Activated naive CD4-positive, alpha-beta T cell treated with anti-CD3 and anti-CD28 coated beads, Interleukin-2, amount 10 ng/mL, durations not matched to agents 7 days and 5 days (primary cell): ENCODE results near the gene ECT2L.

ENCODE experiments used
- CTCF ChIA-PET: fragments of 350-600 bp; sonication (Branson Sonifier 250); formaldehyde crosslinking; loops from one replicate; lab custom pipeline; 2021; ENCODE audit warnings: antibody characterized with exemption; lab: Charles Lee
- DNase-seq: peaks from one replicate; pipeline ENCODE4 v3.0.0-alpha.2; 2020
- H3K27ac Mint-ChIP-seq: one replicate; pipeline ENCODE4 v1.8.0; 2021; ENCODE audit warnings: mild to moderate bottlenecking, moderate library complexity, mixed read lengths
- H3K27me3 Mint-ChIP-seq: one replicate; pipeline ENCODE4 v1.8.0; 2021; ENCODE audit warnings: mild to moderate bottlenecking, mixed read lengths
- H3K36me3 Mint-ChIP-seq: one replicate; pipeline ENCODE4 v1.8.0; 2021; ENCODE audit warnings: mixed read lengths
- H3K4me1 Mint-ChIP-seq: one replicate; pipeline ENCODE4 v1.8.0; 2021; ENCODE audit warnings: mixed read lengths
- H3K4me3 Mint-ChIP-seq: one replicate; pipeline ENCODE4 v1.8.0; 2021; ENCODE audit warnings: mild to moderate bottlenecking, moderate library complexity, mixed read lengths
- H3K9me3 Mint-ChIP-seq: one replicate; pipeline ENCODE4 v1.8.0; 2021; ENCODE audit warnings: mixed read lengths

The ECT2L gene

DNA sequence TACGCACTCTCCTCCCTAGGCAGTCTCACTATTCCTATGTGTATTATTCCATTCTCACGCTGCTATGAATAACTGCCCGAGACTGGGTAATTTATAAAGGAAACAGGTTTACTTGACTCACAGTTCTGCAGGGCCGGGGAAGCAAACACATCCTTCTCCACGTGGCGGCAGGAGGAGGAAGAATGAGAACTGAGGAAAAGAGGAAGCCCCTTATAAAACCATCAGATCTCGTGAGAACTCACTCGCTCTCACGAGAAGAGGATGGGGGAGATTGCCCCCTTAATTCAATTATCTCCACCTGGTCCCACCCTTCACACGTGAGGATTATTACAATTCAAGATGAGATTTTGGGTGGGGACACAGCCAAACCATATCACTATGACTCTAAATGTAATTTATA, 61.9 kb downstream of the ECT2L start:
- Mint-ChIP-seq H3K27me3 (peaks cover 6% of the 10 kb centered on the region), H3K27ac (no peak overlapping the region), H3K4me3 (no peak overlapping the region), H3K9me3 (no peaks in the 10 kb centered on the region), H3K36me3 (no peaks in the 10 kb centered on the region), H3K4me1 (no peaks in the 10 kb centered on the region)
- DNase-seq = no peak
- CTCF ChIA-PET = no interaction called here

GRCh38 chr6:138862456-138862855, 66.6 kb downstream of the ECT2L start:
- DNase-seq = no peak
- Mint-ChIP-seq H3K27me3 (peaks cover 4% of the 10 kb centered on the region), H3K27ac (no peak overlapping the region), H3K9me3 (no peaks in the 10 kb centered on the region), H3K4me1 (no peaks in the 10 kb centered on the region), H3K4me3 (no peak overlapping the region), H3K36me3 (no peaks in the 10 kb centered on the region)
- CTCF ChIA-PET = no interaction called here

GRCh38 chr6:138863321-138863720, 67.4 kb downstream of the ECT2L start:
- H3K9me3 Mint-ChIP-seq = no peaks in the 10 kb centered on the region
- H3K4me1 Mint-ChIP-seq = no peaks in the 10 kb centered on the region
- H3K36me3 Mint-ChIP-seq = no peaks in the 10 kb centered on the region
- no peak overlapping the region for H3K4me3 Mint-ChIP-seq
- no peak overlapping the region for H3K27ac Mint-ChIP-seq
- no peaks in the 10 kb centered on the region for H3K27me3 Mint-ChIP-seq
- DNase-seq = no peak
- CTCF ChIA-PET = interaction anchor here (0.6 kb wide), 1 partner anchor 122 kb away, joined by 3 read pairs; no protein-coding TSS in a partner anchor

- Mint-ChIP-seq H3K36me3 (no peaks in the 10 kb centered on the region), H3K4me1 (no peaks in the 10 kb centered on the region), H3K27me3 (no peaks in the 10 kb centered on the region), H3K27ac (no peak overlapping the region), H3K9me3 (no peaks in the 10 kb centered on the region), H3K4me3 (no peak overlapping the region)
- no peak for DNase-seq
- CTCF ChIA-PET = interaction anchor here (0.6 kb wide), 1 partner anchor 210 kb away, joined by 3 read pairs; no protein-coding TSS in a partner anchor
These were observed 68.5 kb downstream of the ECT2L start for GRCh38 chr6:138864343-138864890.

GRCh38 chr6:138865480-138866109, 69.7 kb downstream of the ECT2L start:
- H3K4me1 Mint-ChIP-seq = no peaks in the 10 kb centered on the region
- H3K27ac Mint-ChIP-seq = no peak overlapping the region
- H3K9me3 Mint-ChIP-seq = no peaks in the 10 kb centered on the region
- no peaks in the 10 kb centered on the region for H3K36me3 Mint-ChIP-seq
- no peak for DNase-seq
- no peaks in the 10 kb centered on the region for H3K27me3 Mint-ChIP-seq
- no peak overlapping the region for H3K4me3 Mint-ChIP-seq
- CTCF ChIA-PET = no interaction called here

GRCh38 chr6:138868181-138868580, 72.3 kb downstream of the ECT2L start:
- H3K36me3 Mint-ChIP-seq = no peaks in the 10 kb centered on the region
- H3K27me3 Mint-ChIP-seq = no peaks in the 10 kb centered on the region
- no peak overlapping the region for H3K4me3 Mint-ChIP-seq
- H3K9me3 Mint-ChIP-seq = no peaks in the 10 kb centered on the region
- H3K4me1 Mint-ChIP-seq = no peaks in the 10 kb centered on the region
- no peak for DNase-seq
- H3K27ac Mint-ChIP-seq = no peak overlapping the region
- CTCF ChIA-PET = no interaction called here

GRCh38 chr6:138869398-138869797, 73.5 kb downstream of the ECT2L start:
- CTCF ChIA-PET = no interaction called here
- DNase-seq = no peak
- Mint-ChIP-seq H3K27me3 (no peaks in the 10 kb centered on the region), H3K4me1 (no peaks in the 10 kb centered on the region), H3K9me3 (no peaks in the 10 kb centered on the region), H3K27ac (no peak overlapping the region), H3K4me3 (no peak overlapping the region), H3K36me3 (no peaks in the 10 kb centered on the region)

DNA sequence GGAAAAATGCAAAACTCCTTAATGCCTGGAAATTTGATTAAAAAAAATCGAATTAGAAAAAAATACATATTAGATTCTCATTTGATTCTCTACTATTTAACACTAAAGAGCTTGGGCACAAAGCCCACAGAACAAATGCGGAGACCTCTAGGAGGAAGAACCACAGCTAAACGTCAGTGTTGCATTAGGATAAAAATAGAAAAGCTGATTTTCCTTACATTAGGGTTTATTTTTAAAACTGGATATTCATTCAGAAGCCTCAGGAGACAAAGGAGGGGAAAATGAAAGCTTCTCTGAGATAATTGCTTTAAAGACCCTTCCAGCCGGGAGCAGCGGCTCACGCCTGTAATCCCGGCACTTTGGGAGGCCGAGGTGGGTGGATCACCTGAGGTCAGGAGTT, 77.3 kb downstream of the ECT2L start:
- H3K9me3 Mint-ChIP-seq = no peaks in the 10 kb centered on the region
- DNase-seq = no peak
- no peak overlapping the region for H3K27ac Mint-ChIP-seq
- no peak overlapping the region for H3K4me3 Mint-ChIP-seq
- no peaks in the 10 kb centered on the region for H3K27me3 Mint-ChIP-seq
- CTCF ChIA-PET = no interaction called here
- no peaks in the 10 kb centered on the region for H3K36me3 Mint-ChIP-seq
- H3K4me1 Mint-ChIP-seq = no peaks in the 10 kb centered on the region

GRCh38 chr6:138882369-138883017, 86.6 kb downstream of the ECT2L start:
- Mint-ChIP-seq H3K9me3 (no peaks in the 10 kb centered on the region), H3K27me3 (no peaks in the 10 kb centered on the region), H3K4me1 (no peaks in the 10 kb centered on the region), H3K36me3 (no peaks in the 10 kb centered on the region), H3K27ac (no peak overlapping the region), H3K4me3 (no peak overlapping the region)
- CTCF ChIA-PET = interaction anchor here (1.9 kb wide), 1 partner anchor 106 kb away, joined by 6 read pairs; no protein-coding TSS in a partner anchor
- no peak for DNase-seq

DNA sequence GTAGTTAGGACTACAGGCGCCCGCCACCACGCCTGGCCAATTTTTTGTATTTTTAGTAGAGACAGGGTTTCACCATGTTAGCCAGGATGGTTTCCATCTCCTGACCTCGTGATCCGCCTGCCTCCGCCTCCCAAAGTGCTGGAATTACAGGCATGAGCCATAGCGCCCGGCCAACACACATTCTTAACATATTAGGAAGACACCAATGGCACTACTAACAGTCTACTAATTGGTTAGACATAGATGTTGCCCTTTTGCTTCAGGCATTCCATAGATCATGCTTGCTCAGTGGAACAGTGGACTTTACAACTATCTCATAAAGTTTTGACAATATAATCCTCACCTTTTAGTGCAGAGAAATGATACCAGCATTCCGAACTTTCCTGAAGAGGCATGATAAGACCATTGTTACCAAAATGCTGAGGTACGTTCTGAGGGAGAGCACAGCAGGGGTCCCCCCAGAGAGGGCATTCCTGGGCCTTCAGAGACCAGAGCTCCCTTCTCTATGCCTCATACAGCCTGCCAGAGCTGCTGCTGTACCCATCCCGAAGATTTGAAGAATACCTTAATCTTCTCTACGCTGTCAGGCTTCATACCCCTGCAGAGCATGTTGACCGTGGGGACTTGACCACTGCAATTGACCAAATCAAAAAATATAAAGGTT, 89.4 kb downstream of the ECT2L start:
- Mint-ChIP-seq H3K4me1 (no peaks in the 10 kb centered on the region), H3K27me3 (no peaks in the 10 kb centered on the region), H3K27ac (no peak overlapping the region), H3K36me3 (no peaks in the 10 kb centered on the region), H3K4me3 (no peak overlapping the region), H3K9me3 (no peaks in the 10 kb centered on the region)
- CTCF ChIA-PET = no interaction called here
- DNase-seq = no peak

GRCh38 chr6:138891255-138891986, 95.5 kb downstream of the ECT2L start:
- H3K36me3 Mint-ChIP-seq = peaks cover 3% of the 10 kb centered on the region
- H3K9me3 Mint-ChIP-seq = no peaks in the 10 kb centered on the region
- H3K27me3 Mint-ChIP-seq = no peaks in the 10 kb centered on the region
- CTCF ChIA-PET = no interaction called here
- no peak overlapping the region for H3K27ac Mint-ChIP-seq
- H3K4me3 Mint-ChIP-seq = no peak overlapping the region
- DNase-seq = no peak
- no peaks in the 10 kb centered on the region for H3K4me1 Mint-ChIP-seq

GRCh38 chr6:138896104-138896756, 100.3 kb downstream of the ECT2L start:
- no peaks in the 10 kb centered on the region for H3K27me3 Mint-ChIP-seq
- H3K27ac Mint-ChIP-seq = no peak overlapping the region
- CTCF ChIA-PET = no interaction called here
- no peaks in the 10 kb centered on the region for H3K9me3 Mint-ChIP-seq
- DNase-seq = no peak
- peaks cover 23% of the 10 kb centered on the region for H3K36me3 Mint-ChIP-seq
- no peaks in the 10 kb centered on the region for H3K4me1 Mint-ChIP-seq
- H3K4me3 Mint-ChIP-seq = no peak overlapping the region

DNA sequence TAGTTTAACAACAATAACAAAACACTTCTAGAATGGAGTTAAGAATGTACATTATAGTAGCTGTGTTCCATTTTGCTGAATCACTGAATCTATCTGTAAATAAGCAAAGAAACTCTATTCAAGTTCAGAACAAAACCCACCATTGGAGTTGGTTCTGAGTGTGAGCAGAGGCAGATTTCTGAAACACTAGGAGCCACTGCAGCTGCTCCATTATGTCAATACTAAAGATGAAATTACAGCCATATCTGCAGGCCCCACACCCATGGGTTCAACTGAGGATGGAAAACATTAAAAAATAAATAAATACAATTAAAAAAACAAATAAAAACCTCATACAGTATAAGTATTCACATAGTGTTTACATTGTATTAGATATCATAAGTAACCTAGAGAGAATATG, 101.1 kb downstream of the ECT2L start:
- H3K27me3 Mint-ChIP-seq = no peaks in the 10 kb centered on the region
- no peak for DNase-seq
- no peak overlapping the region for H3K4me3 Mint-ChIP-seq
- peaks cover 23% of the 10 kb centered on the region for H3K36me3 Mint-ChIP-seq
- H3K27ac Mint-ChIP-seq = no peak overlapping the region
- H3K4me1 Mint-ChIP-seq = no peaks in the 10 kb centered on the region
- CTCF ChIA-PET = no interaction called here
- H3K9me3 Mint-ChIP-seq = no peaks in the 10 kb centered on the region

- no peak for DNase-seq
- Mint-ChIP-seq H3K27me3 (no peaks in the 10 kb centered on the region), H3K36me3 (peaks cover 26% of the 10 kb centered on the region), H3K27ac (no peak overlapping the region), H3K9me3 (no peaks in the 10 kb centered on the region), H3K4me1 (no peaks in the 10 kb centered on the region), H3K4me3 (no peak overlapping the region)
- CTCF ChIA-PET = no interaction called here
These were observed 111.3 kb downstream of the ECT2L start for GRCh38 chr6:138907167-138907566.
